ENCODE measurements around the gene SF3B2.
A peak's percentile ranks its signal among the peaks of the same experiment; 100 is the strongest.
"Not testable (repeated sequence)": the region's sequence is repeated elsewhere in the genome, so short reads cannot be mapped to it uniquely, and the experiment has no call there.

The SF3B2 gene

GRCh38 chr11:66051766-66052663 is at the start of gene SF3B2:
Gene SF3B2, plus strand, starts transcription at chr11:66052364. Its CDS starts 21 bp downstream, at chr11:66052385.
- DNase-seq = peak; percentile 97

GRCh38 chr11:66002648-66003225 is 49.4 kb upstream of the SF3B2 start:
- DNase-seq = no peak

- DNase-seq = no peak
Observed at GRCh38 chr11:66003291-66003690, 48.9 kb upstream of the SF3B2 start.

GRCh38 chr11:66004186-66004585 is 48.0 kb upstream of the SF3B2 start:
- no peak for DNase-seq

- DNase-seq = no peak
Observed at GRCh38 chr11:66006134-66006890, 45.9 kb upstream of the SF3B2 start.

DNA sequence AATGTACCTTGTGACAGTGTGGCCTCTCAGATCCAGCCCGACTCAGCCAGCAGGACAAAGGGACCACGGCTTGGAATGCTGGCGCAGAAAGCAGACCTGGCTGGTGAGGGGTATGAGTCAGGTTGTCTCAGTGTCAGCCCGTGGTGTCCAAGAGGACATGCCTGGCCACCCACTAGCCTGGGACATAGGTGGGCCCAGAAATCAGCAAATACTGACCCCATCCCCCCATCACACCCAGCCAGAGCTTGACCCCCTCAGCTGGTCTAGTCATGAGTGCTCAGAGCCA is 45.3 kb upstream of the SF3B2 start:
- no peak for DNase-seq

DNA sequence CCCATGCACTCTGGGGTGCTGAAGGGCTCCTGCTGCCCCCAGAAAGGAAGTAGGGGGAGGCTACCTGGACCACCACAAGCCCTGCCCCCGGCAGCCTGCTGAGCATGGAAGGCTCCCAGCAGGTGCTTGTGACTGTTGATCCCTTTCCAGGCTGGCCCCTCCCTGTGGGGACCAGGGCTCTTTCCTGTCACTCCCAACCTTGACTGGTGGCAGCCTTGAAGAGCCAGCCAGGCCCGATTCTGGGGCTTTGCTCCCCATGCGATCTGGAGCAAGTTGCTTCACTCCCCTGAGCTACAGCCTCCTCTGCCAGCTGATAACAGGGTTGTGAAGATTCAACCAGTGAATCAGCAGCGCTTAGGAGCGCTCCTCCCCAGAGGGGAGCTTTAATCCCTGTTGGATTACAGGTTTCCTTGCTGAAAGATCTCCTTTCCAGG is 44.9 kb upstream of the SF3B2 start:
- no peak for DNase-seq

DNA sequence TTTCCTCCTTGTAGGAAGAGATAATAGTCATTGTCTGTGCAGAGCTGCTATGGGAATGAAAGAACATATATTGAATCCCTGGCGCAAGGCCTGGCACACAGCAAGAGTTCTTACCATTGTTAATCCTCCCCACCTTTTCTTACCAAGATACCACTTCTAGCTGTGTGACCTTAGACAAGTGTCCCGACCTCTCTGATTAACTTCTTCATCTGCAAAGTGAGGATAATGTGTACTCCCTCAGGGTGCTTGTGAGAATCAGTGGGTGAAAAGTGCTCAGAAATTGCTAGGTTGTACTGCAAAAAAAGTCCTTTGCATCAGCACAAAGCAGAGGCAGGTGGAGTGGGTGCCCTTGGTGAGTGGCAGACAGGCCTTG is 44.1 kb upstream of the SF3B2 start:
- no peak for DNase-seq

GRCh38 chr11:66008468-66009101 is 43.6 kb upstream of the SF3B2 start:
- no peak for DNase-seq

GRCh38 chr11:66010036-66010435 is 42.1 kb upstream of the SF3B2 start:
- not testable (repeated sequence) for DNase-seq

DNA sequence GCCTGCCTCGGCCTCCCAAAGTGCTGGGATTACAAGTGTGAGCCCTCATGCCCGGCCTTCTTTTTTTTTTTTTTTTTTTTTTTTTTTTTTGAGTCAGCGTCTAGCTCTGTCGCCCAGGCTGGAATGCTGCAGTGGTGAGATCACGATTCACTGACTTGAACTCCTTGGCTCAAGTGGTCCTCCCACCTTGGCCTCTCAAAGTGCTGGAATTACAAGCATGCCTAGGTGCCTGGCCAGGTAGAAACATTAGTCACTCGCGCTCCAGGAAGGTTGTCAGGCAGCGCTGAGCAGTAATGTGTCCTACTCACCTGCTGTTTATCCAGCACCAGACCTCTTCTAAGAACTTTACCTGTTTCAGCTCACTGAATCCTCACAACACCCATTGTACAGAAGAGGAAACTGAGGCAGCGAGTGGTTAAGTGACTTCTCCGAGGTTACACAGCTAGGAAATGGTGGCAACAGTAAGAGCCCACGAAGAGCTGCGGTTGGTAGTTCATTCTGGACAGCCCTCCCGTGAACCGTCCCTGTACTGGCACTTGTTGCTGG is 40.9 kb upstream of the SF3B2 start:
- no peak for DNase-seq

DNA sequence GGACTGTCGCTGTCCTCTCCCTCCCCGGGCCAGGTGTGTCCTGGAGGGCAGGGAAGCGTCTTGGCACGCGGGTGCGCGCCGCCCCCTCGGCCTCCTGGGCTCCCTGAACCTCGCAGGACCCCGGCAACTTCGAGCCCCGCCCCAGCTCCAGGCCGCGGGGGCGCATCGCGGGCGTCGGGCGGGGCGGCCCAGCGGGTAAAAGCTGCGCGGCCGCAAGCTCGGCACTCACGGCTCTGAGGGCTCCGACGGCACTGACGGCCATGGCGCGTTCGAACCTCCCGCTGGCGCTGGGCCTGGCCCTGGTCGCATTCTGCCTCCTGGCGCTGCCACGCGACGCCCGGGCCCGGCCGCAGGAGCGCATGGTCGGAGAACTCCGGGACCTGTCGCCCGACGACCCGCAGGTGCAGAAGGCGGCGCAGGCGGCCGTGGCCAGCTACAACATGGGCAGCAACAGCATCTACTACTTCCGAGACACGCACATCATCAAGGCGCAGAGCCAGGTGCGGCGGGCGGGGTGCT is 40.3 kb upstream of the SF3B2 start, which contains the start of gene CST6:
Gene CST6 (plus strand): TSS at position 224 of the 519 bp plus-strand sequence. CDS start 37 bp downstream, at position 261.
- no peak for DNase-seq

DNA sequence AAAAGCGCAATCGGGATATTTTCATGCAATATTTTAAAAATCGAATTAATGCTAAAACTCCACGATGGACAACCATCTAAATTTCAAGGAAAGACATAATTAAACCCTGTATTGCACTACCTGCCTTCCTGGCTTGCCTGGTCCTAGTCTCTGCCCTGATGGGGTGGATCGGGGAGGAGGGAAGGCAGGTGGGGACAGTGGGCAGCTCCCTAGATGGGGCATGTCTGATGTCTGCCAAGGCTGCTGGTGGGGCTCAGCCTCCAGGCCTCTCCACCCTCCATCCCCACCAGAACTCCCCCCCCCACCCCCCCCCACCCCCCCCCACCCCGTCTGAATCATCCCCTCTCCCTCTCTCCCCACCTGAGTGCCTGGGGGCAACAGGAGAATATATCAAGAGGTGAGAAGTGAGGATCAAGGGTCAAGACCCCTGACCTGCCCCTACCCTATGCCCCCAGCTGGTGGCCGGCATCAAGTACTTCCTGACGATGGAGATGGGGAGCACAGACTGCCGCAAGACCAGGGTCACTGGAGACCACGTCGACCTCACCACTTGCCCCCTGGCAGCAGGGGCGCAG is 39.7 kb upstream of the SF3B2 start:
- no peak for DNase-seq

GRCh38 chr11:66012946-66013761 is 39.0 kb upstream of the SF3B2 start:
- no peak for DNase-seq

GRCh38 chr11:66013762-66014100 is 38.4 kb upstream of the SF3B2 start:
- DNase-seq = no peak

DNA sequence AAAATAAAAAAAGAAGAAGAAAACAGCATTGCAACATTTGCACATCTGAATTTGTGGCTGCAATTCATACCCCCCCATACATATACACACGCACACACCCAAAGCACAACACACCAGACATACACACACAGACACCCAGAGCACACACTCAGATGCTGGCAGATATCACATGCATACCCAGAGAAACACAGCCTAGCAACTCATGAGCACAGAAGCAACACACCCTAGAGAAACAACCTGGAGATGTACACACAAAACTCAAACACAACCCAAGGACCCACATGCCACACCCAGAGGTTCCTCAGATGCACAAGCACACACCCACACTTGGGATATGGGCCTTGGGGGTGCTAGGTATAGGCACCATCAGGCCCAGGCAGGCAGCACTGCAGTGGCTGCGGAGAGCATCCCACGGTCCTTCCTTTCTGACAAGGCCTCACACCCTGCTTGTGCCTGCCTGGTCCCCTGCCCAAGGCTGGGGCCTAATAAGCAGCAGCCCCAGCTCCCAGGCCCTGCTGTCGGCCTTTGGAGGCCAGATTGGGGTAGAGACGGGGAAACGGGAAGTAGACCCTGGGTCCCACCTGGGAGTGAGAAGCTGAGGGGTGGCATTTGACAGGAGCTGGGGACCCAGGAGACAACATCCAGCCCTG is 37.2 kb upstream of the SF3B2 start:
- no peak for DNase-seq

GRCh38 chr11:66015454-66015881 is 36.7 kb upstream of the SF3B2 start:
- no peak for DNase-seq

- DNase-seq = no peak
Observed at GRCh38 chr11:66015936-66016792, 36.0 kb upstream of the SF3B2 start.

- DNase-seq = no peak
Observed at GRCh38 chr11:66016793-66017177, 35.4 kb upstream of the SF3B2 start.

GRCh38 chr11:66017321-66017720 is 34.8 kb upstream of the SF3B2 start:
- DNase-seq = peak; percentile 27
